Measurements from ENCODE around the gene SLFN5.

The SLFN5 gene

DNA sequence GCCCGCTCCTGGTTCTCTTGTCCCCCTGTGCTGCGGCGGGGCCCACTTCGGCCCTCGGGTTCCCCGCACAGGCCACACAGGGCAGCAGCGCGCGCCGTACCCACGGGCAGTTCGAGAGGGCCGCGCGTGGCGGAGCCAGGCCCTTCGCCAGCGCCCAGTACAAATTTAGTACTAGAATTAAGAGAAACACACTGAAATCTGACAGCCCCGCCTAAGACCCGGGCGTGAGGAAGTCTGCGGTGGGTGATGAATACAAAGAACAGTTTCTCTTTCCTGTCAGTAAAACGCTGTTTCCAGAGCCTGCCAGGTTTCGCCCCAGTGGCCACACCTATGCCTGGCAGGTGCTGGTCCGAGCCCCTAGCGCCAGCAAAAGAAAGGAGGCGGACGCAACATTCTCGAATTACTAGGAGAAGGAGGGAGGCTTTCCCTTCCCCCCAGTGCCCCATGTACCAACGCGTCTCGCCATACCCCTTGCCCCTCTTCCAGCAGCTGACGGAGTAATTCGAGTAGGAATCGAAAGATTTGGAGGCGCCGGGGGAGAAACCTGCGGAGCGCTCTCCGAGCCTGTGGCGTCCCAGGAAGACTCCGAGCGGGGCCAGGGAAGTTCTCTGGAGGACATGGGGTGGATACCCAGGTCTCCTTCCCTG lies 591 bp upstream of the SLFN5 start:
- TF ChIP-seq, protein P1, sequence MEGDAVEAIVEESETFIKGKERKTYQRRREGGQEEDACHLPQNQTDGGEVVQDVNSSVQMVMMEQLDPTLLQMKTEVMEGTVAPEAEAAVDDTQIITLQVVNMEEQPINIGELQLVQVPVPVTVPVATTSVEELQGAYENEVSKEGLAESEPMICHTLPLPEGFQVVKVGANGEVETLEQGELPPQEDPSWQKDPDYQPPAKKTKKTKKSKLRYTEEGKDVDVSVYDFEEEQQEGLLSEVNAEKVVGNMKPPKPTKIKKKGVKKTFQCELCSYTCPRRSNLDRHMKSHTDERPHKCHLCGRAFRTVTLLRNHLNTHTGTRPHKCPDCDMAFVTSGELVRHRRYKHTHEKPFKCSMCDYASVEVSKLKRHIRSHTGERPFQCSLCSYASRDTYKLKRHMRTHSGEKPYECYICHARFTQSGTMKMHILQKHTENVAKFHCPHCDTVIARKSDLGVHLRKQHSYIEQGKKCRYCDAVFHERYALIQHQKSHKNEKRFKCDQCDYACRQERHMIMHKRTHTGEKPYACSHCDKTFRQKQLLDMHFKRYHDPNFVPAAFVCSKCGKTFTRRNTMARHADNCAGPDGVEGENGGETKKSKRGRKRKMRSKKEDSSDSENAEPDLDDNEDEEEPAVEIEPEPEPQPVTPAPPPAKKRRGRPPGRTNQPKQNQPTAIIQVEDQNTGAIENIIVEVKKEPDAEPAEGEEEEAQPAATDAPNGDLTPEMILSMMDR (IDR thresholded peaks at IDR 0.05; ENCODE audit: low read depth, low read length), result peak; percentile 33
- DNase-seq (ENCODE audit: low read depth in 2 of 2), result peak; percentile 40 to 48
- peak overlapping the region; percentile 81 to 86 for H3K4me3 ChIP-seq (replicated peaks in 1 of 2; ENCODE audit: low read depth in 2 of 2, low read length in 2 of 2)

DNA sequence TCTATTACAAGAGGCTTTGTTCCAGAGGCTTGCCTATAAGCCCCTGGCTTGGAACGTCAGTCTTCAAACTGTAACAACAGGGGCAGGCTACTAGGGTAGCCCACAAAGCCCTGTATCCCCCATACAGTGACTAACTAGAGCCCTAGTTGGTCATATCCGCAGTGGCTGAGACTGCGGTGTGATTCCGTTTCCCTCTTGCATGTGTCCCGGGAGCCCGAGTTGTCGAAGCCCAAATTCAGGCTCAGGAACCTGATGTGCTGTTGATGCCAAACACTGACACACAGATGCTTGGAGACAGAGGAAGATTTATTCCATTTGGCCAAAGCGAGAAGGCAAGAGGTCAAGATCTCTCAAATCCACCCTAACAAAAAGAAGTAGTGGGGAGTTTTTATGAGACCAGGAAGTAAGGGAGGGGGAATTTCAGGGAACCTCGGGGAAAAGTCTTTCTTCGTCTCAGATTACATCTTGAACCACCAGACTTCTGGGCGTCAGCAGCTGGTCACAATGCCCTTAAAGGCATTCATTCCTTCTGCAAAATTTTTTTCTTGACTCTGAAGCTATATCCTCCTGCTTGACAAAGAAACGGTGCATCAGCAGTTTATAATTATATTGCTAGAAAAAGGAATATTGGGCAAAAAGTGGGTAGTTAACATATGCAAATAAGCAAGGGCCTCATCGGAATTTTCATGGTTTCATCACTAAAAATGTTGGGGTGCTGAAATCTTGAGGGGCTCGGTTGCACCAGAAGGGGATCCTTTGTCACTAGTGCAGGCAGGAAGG lies 879 bp downstream of the SLFN5 start:
- TF ChIP-seq, protein P1 (IDR thresholded peaks at IDR 0.05; ENCODE audit: low read depth, low read length), result no peak
- H3K4me3 ChIP-seq (replicated peaks in 1 of 2; ENCODE audit: low read depth in 2 of 2, low read length in 2 of 2), result peak overlapping the region; percentile 81 to 86
- peak; percentile 67 to 76 for DNase-seq (ENCODE audit: low read depth in 2 of 2)

DNA sequence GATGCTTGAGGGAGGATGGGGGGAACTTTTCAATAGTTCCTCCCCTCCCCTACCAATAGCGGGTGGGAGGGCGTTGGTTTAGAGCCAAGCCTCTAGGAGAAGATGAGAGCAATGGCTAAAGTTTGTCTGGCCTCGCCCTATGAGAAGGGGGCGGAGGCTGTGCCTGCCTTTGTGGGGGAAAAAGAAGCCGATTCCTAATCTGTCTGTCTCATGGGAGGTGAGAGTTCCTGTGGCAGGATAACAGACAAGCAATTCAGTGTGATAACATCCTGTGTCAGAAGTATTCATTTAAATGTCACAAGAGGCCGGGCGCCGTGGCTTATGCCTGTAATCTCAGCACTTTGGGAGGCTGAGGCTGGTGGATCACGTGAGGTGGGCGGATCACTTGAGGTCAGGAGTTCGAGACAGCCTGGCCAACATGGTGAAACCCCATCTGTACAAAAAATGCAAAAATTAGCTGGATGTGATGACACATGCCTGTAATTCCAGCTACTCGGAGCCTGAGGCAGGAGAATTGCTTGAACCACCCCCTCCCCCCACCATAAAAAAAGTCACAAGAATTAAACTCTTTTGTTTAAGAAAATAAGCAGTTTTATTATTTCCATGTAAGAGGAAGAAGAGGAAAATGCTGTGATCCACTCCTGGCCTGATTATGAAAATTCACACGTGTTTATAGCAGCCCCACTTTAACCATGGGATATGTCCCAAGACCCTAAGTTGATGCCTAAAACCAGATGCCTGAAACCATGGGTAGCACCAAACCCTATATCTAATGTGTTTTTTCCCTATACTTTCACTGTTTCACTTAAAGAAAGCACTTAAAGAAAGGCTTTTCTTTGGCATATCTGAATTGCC lies 1.7 kb downstream of the SLFN5 start:
- TF ChIP-seq, protein P1 (IDR thresholded peaks at IDR 0.05; ENCODE audit: low read depth, low read length), result no peak
- DNase-seq (ENCODE audit: low read depth in 2 of 2), result peak; percentile 82 to 93
- peak overlapping the region; percentile 81 to 86 for H3K4me3 ChIP-seq (replicated peaks in 1 of 2; ENCODE audit: low read depth in 2 of 2, low read length in 2 of 2)

DNA sequence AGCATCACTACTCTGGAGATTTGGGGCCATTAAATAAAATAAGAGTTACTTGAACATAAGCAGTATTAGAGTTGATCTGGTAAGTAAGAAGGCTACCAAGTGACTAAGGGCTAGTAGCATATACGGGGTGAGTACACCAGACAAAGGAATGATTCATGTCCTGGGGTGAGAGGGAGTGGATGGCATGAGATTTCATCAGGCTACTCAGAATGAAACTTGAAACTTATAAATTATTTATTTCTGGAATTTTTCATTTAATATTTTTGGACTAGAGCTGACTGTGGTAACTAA lies 2.3 kb downstream of the SLFN5 start:
- TF ChIP-seq, protein P1 (IDR thresholded peaks at IDR 0.05; ENCODE audit: low read depth, low read length), result no peak
- DNase-seq (ENCODE audit: low read depth in 2 of 2), result peak; percentile 89 to 97
- peak overlapping the region; percentile 81 to 86 for H3K4me3 ChIP-seq (replicated peaks in 1 of 2; ENCODE audit: low read depth in 2 of 2, low read length in 2 of 2)

DNA sequence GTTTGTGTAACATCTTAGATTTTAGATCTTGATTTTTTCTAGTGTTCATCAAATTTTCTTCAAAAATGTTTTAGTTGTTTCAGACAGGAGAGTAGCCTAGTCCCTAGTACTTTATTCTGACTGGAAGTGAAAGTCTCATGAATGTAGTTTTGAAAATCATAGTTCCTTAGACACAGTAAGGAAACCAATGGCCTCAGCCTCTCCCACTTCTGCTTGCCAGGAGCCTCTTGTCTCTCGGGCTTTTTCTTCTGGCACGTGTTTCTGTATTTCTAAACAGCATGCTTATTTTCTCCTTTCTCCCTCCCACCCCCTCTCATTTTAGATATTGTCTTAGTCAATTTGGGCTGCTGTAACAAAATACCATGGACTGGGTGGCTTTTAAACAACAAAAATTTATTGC lies 9.8 kb downstream of the SLFN5 start:
- no peak overlapping the region for H3K4me3 ChIP-seq (replicated peaks in 1 of 2; ENCODE audit: low read depth in 2 of 2, low read length in 2 of 2)
- peak in 1 of 2 donors; percentile 54 for DNase-seq (ENCODE audit: low read depth in 2 of 2)

DNA sequence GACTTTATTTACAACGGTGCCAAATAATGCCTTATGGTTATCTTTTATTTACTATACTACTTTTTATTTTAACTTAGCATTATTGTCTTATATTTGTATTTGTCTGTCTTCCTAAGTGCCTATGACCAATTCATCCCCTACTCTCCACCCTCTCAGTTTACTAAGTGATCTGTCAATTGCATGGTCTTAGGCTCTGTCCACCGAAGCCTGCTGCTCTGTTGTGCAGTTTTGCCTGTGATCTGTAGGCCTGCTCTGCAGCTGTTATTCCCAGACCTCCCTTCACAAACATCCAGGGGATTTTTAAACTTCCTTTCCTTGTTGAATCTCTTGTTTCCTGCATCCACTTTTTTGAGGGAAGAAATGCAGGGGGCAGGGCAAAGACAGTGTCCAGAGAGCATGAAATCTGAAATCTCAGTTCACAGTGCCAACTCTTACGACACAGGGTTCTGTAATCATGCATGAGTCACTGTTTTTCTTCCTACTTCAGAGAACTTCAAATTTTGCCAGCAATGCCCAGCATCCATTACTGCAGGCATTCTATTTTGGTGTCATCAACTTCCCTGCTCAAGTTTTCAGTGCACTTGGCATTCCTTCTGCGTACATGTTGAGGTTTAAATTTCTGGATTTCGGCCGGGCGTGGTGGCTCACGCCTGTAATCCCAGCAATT lies 11.4 kb downstream of the SLFN5 start:
- TF ChIP-seq, protein P1 (IDR thresholded peaks at IDR 0.05; ENCODE audit: low read depth, low read length), result no peak
- DNase-seq (ENCODE audit: low read depth in 2 of 2), result peak; percentile 97 to 98
- no peak overlapping the region for H3K4me3 ChIP-seq (replicated peaks in 1 of 2; ENCODE audit: low read depth in 2 of 2, low read length in 2 of 2)

More for the DNA sequence above, 9.8 kb downstream of the SLFN5 start:
- TF ChIP-seq, protein P1 (IDR thresholded peaks at IDR 0.05; ENCODE audit: low read depth, low read length), result no peak
